ENCODE results near the gene NR4A1. TPM values are rescaled to one million over a fixed set of nuclear protein-coding genes. Genes with fewer than 3 reads are reported as not detected.
A peak's percentile ranks its signal among the peaks of the same experiment; 100 is the strongest.

NR4A1 gene
- total RNA-seq, 1 experiment from 2014 or later: 25.8 TPM

- Histone ChIP-seq H3K27me3 (ENCODE audit: insufficient read depth, low read length) (peaks cover 5% of the 10 kb centered on the region; the same call in 1 of the 2 replicates), H4K8ac (replicated peaks; ENCODE audit: insufficient read length, low read depth, low read length) (no peak overlapping the region), H3K9me3 (ENCODE audit: control insufficient read depth, low read depth, low read length) (no peaks in the 10 kb centered on the region), H3K9ac (ENCODE audit: extremely low read depth, insufficient read length, low read length) (no peak overlapping the region), H3K18ac (ENCODE audit: insufficient read length, low read depth, low read length) (no peak overlapping the region), H3K23ac (ENCODE audit: insufficient read length, low read depth, low read length) (no peak overlapping the region), H3K56ac (ENCODE audit: insufficient read length, low read depth, low read length) (no peak overlapping the region), H3K4ac (ENCODE audit: low read depth, low read length) (no peak overlapping the region), H3T11ph (ENCODE audit: low read length) (no peak overlapping the region), H2AK5ac (ENCODE audit: insufficient read length, low read length) (no peak overlapping the region), H4K91ac (ENCODE audit: insufficient read length, low read depth, low read length) (no peak overlapping the region), H3K27ac (ENCODE audit: insufficient read length, low read depth, low read length) (no peak overlapping the region), H3K79me1 (ENCODE audit: insufficient read depth, low read depth, low read length, poor library complexity, severe bottlenecking) (no peaks in the 10 kb centered on the region), H3K4me2 (ENCODE audit: insufficient read depth, insufficient read length, low read length) (peak overlapping the region; percentile 30), H2BK5ac (ENCODE audit: insufficient read length, low read length) (no peak overlapping the region), H3K4me1 (ENCODE audit: insufficient read depth, low read length) (peaks cover 5% of the 10 kb centered on the region), H2BK20ac (ENCODE audit: low read depth, low read length, poor library complexity, severe bottlenecking) (no peak overlapping the region), H2BK120ac (ENCODE audit: low read depth, low read length, poor library complexity, severe bottlenecking) (no peak overlapping the region), H3K14ac (ENCODE audit: insufficient read depth, low read length) (no peak overlapping the region; the same call in 1 of the 2 replicates), H4K20me1 (ENCODE audit: control insufficient read depth, insufficient read depth, insufficient read length) (no peaks in the 10 kb centered on the region), H2BK15ac (ENCODE audit: low read depth, low read length) (no peak overlapping the region), H3K79me2 (ENCODE audit: insufficient read depth, low read length) (no peaks in the 10 kb centered on the region), H3K23me2 (ENCODE audit: insufficient read length, low read depth, low read length, poor library complexity, severe bottlenecking) (peaks cover 16% of the 10 kb centered on the region), H2AFZ (ENCODE audit: low read length) (no peak overlapping the region), H2BK12ac (ENCODE audit: insufficient read length, low read depth, low read length) (no peak overlapping the region), H4K5ac (ENCODE audit: insufficient read length, low read depth, low read length) (no peak overlapping the region)
- DNase-seq: peak; percentile 93
- Mint-ChIP-seq H3K36me3 (ENCODE audit: insufficient read depth in 1 of 3, low read depth in 3 of 3) (no peaks in the 10 kb centered on the region; a peak in 1 of 7 replicates), H3K9me3 (no peaks in the 10 kb centered on the region; a peak in 1 of 5 replicates), H3K27ac (no peak overlapping the region; a peak in 1 of 7 replicates), H3K4me1 (peaks cover 23 to 39% of the 10 kb centered on the region in 2 experiments), H3K27me3 (ENCODE audit: low read depth) (peaks cover 90% of the 10 kb centered on the region), H3K4me3 (peak overlapping the region; percentile 49 to 60; a peak in 4 of 5 replicates)
- no CpG with 5 or more reads among the region's 9 CpGs for WGBS (ENCODE audit: extremely low coverage, insufficient read length, low lambda C conversion rate)
- peak; percentile 92 for TF ChIP-seq CTCF (conservative IDR thresholded peaks at IDR 0.05)
Measured at GRCh38 chr12:52020539-52021336, 30.5 kb upstream of the NR4A1 start.

Data from H9 (cell line).